Esophagus squamous epithelium (tissue), 5 donors: ENCODE results near the gene FHAD1. TPM values are rescaled to one million over a fixed set of nuclear protein-coding genes. Genes with fewer than 3 reads are reported as not detected.
A peak's percentile ranks its signal among the peaks of the same experiment; 100 is the strongest.

ENCODE experiments used
- DNase-seq: peaks from one replicate; lab custom pipeline; 2025; lab: John Stamatoyannopoulos, UW
- H3K27ac ChIP-seq, 4 donors: fragments of 200-600 bp; sonication (generic); one replicate each; pipeline ENCODE4 v1.5.1; 2016 to 2019; ENCODE audit warnings: mild to moderate bottlenecking in 1 of 4
- H3K27me3 ChIP-seq, 4 donors: fragments of 200-600 bp; sonication (generic); 1 replicate in 3 of 4; 2 replicates in 1 of 4; pipeline versions ENCODE4 v1.5.1 to v1.6.0; 2017 to 2021; ENCODE audit warnings: antibody characterized with exemption in 1 of 4
- H3K36me3 ChIP-seq, 3 donors: fragments of 200-600 bp; sonication (generic); one replicate each; pipeline ENCODE4 v1.5.1; 2016 to 2019
- H3K4me1 ChIP-seq, 3 donors: fragments of 200-600 bp; sonication (generic); one replicate each; pipeline ENCODE4 v1.5.1; 2017 to 2019
- H3K4me3 ChIP-seq, 4 donors: fragments of 200-600 bp; sonication (generic); 1 replicate in 3 of 4; 2 replicates in 1 of 4; pipeline ENCODE4 v1.5.1; 2016 to 2019; ENCODE audit warnings: mild to moderate bottlenecking in 2 of 4, moderate library complexity in 1 of 4
- H3K9me3 ChIP-seq, 3 donors: fragments of 200-600 bp; sonication (generic); one replicate each; pipeline ENCODE4 v1.5.1; 2016 to 2019
- CTCF ChIP-seq, 6 experiments: fragments of 450-650 bp in 4 of 6; fragments of 200-600 bp in 2 of 6; sonication (generic) in 2 of 6; IDR thresholded peaks; one replicate each; pipeline ENCODE4 v1.5.1; 2016 to 2019; ENCODE audit warnings: antibody characterized with exemption in 6 of 6, mild to moderate bottlenecking in 4 of 6, moderate library complexity in 4 of 6
- POLR2A ChIP-seq, 4 donors: fragments of 450-650 bp; IDR thresholded peaks; one replicate each; pipeline ENCODE4 v1.6.1; 2017; ENCODE audit warnings: antibody characterized with exemption in 4 of 4, mild to moderate bottlenecking in 4 of 4, moderate library complexity in 3 of 4
- WGBS, 2 donors: methylation state at CpG; one replicate each; pipeline ENCODE4 v1.1.5; 2018; 5-methylcytosine and 5-hydroxymethylcytosine counted together
- intact Hi-C: fragments of 100-400 bp; cut with DNase I; formaldehyde crosslinking; loops from one replicate; pipeline ENCODE4 v1.15.0; 2022
- total RNA-seq, 4 donors: library from RNA; depleted of rRNA; stranded (reverse); fragments of >200 nt; gene quantifications; one replicate each; pipeline ENCODE4 v1.1.0, GENCODE V29; 2016
- donor health status: DM: yes; HTN: yes; CAD: no.

The FHAD1 gene
- total RNA-seq, 4 donors from 2014 or later, result 0.57 TPM; not detected in 3

DNA sequence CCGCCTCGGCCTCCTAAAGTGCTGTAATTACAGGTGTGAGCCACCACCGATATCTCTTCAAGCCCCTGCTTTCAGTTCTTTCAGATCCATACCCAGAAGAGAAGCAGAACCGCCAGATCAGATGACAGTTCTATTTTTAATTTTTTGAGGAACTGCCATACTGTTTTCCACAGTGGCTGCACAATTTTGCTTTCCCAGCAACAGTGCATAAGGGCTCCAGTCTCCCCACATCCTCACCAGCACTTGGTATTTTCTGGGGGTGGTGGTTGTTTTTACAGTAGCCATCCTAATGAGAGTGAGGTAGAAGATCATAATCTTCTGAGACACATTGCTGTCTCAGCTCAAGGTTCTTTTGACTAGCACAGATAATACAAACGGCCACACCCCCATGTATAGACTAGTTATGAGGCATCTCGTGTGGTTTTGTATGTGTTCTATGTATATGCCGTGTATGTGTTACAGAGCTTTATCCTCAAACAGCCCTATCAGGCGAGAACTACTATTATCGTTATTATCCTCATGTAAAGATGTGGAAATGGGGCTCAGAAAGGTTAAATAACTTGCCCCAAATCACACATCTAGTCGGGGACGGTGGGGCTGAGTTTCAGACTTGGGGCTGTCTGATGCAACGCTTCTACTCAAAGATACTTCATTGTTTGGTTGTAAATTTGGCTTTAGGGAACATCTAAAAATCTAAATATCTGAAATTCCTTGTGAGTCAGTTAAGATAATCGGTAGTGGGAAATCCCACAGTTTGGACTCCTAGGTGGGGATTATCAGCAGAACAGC, 12.0 kb downstream of the FHAD1 start:
- DNase-seq, result no peak
- no peak overlapping the region for H3K4me3 ChIP-seq
- H3K9me3 ChIP-seq, result no peaks in the 10 kb centered on the region
- 75 to 78% methylated on average over 13 of the region's 13 CpGs for WGBS, 2 donors
- TF ChIP-seq CTCF (IDR thresholded peaks at IDR 0.05), result no peak
- no peak for TF ChIP-seq POLR2A (IDR thresholded peaks at IDR 0.05)
- peak overlapping the region in 3 of 4 donors; percentile 7 to 51 (median 40) for H3K27ac ChIP-seq
- no peaks in the 10 kb centered on the region for H3K27me3 ChIP-seq
- intact Hi-C loops, result no loop called here
- no peaks in the 10 kb centered on the region for H3K36me3 ChIP-seq
- H3K4me1 ChIP-seq, result peaks cover 9 to 32% (median 26%) of the 10 kb centered on the region in 3 donors

DNA sequence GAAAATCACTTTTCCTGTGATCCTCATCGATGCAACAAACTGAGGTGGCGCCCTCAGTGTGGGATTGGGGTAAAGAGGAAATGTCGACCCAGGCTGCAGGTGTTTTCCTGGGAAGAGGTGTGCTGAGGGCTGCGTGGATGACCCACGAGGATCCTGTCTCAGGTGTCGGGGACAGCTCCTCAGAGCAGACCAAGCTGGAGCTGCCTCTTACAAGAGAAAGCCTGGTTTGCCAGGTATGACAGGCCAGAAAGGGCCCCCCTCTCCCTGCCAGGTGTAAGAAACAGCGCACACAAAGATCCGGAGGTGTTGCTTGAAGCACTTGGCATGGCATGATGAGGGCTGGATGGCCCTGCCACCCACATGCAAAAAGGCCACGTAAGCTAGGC, 12.6 kb downstream of the FHAD1 start:
- H3K36me3 ChIP-seq, result no peaks in the 10 kb centered on the region
- 76 to 93% methylated on average over 6 to 8 of the region's 9 CpGs for WGBS, 2 donors
- H3K4me1 ChIP-seq, result peaks cover 9 to 32% (median 26%) of the 10 kb centered on the region in 3 donors
- DNase-seq, result no peak
- no peaks in the 10 kb centered on the region for H3K27me3 ChIP-seq
- intact Hi-C loops, result no loop called here
- peak overlapping the region in 2 of 4 donors; percentile 40 to 51 for H3K27ac ChIP-seq
- H3K9me3 ChIP-seq, result no peaks in the 10 kb centered on the region
- no peak overlapping the region for H3K4me3 ChIP-seq
- TF ChIP-seq CTCF (IDR thresholded peaks at IDR 0.05) (no peak), POLR2A (IDR thresholded peaks at IDR 0.05) (no peak)

GRCh38 chr1:15260418-15261154, 13.6 kb downstream of the FHAD1 start:
- WGBS, 2 donors, result 49% methylated on average over 11 to 12 of the region's 12 CpGs
- DNase-seq, result no peak

GRCh38 chr1:15261155-15262002, 14.4 kb downstream of the FHAD1 start:
- Histone ChIP-seq H3K4me3 (peak overlapping the region in 3 of 4 donors; percentile 9 to 38 (median 21)), H3K4me1 (peaks cover 9 to 32% (median 26%) of the 10 kb centered on the region in 3 donors), H3K9me3 (no peaks in the 10 kb centered on the region), H3K27me3 (no peaks in the 10 kb centered on the region), H3K27ac (peak overlapping the region; percentile 6 to 58 (median 38)), H3K36me3 (no peaks in the 10 kb centered on the region)
- WGBS, 2 donors, result 20 to 37% methylated on average over 16 of the region's 20 CpGs
- no peak for TF ChIP-seq CTCF (IDR thresholded peaks at IDR 0.05)
- no peak for DNase-seq
- intact Hi-C loops, result no loop called here

More at GRCh38 chr1:15260418-15261154, 13.6 kb downstream of the FHAD1 start:
- Histone ChIP-seq H3K36me3 (no peaks in the 10 kb centered on the region), H3K27me3 (no peaks in the 10 kb centered on the region), H3K27ac (peak overlapping the region; percentile 6 to 58 (median 38)), H3K4me3 (peak overlapping the region in 1 of 4 donors; percentile 38), H3K4me1 (peaks cover 9 to 32% (median 26%) of the 10 kb centered on the region in 3 donors), H3K9me3 (no peaks in the 10 kb centered on the region)
- TF ChIP-seq CTCF (IDR thresholded peaks at IDR 0.05) (no peak), POLR2A (IDR thresholded peaks at IDR 0.05) (no peak)
- intact Hi-C loops, result no loop called here
